CD4-positive, alpha-beta T cell treated with Interleukin-12 subunit alpha and Interleukin-12 subunit beta, for 1 hour (primary cell): Measurements from ENCODE around the gene IL1R2.

Source experiments
- DNase-seq: peaks from one replicate; pipeline ENCODE4 v3.0.0-alpha.2; 2020

Gene IL1R2

GRCh38 chr2:102044967-102045489 is 53.3 kb downstream of the IL1R2 start:
- no peak for DNase-seq

GRCh38 chr2:102045697-102046096 is 53.9 kb downstream of the IL1R2 start:
- DNase-seq, result no peak

- DNase-seq, result no peak
Observed at GRCh38 chr2:102046135-102046986, 54.6 kb downstream of the IL1R2 start.

- no peak for DNase-seq
Observed at GRCh38 chr2:102048465-102048864, 56.7 kb downstream of the IL1R2 start.

- DNase-seq, result no peak
Observed at GRCh38 chr2:102049756-102050443, 58.1 kb downstream of the IL1R2 start.

GRCh38 chr2:102050854-102051391 is 59.2 kb downstream of the IL1R2 start:
- no peak for DNase-seq

- no peak for DNase-seq
Observed at GRCh38 chr2:102051692-102052277, 60.0 kb downstream of the IL1R2 start.

GRCh38 chr2:102052365-102052764 is 60.6 kb downstream of the IL1R2 start:
- no peak for DNase-seq

GRCh38 chr2:102053096-102053495 is 61.3 kb downstream of the IL1R2 start:
- DNase-seq, result no peak

GRCh38 chr2:102055346-102055990 is 63.7 kb downstream of the IL1R2 start:
- no peak for DNase-seq

- DNase-seq, result no peak
Observed at GRCh38 chr2:102056079-102056581, 64.4 kb downstream of the IL1R2 start.

- DNase-seq, result no peak
Observed at GRCh38 chr2:102057502-102058292, 65.9 kb downstream of the IL1R2 start.

- no peak for DNase-seq
Observed at GRCh38 chr2:102058293-102058833, 66.6 kb downstream of the IL1R2 start.

- no peak for DNase-seq
Observed at GRCh38 chr2:102059151-102059550, 67.4 kb downstream of the IL1R2 start.

GRCh38 chr2:102060047-102060446 is 68.3 kb downstream of the IL1R2 start:
- no peak for DNase-seq

- no peak for DNase-seq
Observed at GRCh38 chr2:102060792-102061191, 69.0 kb downstream of the IL1R2 start.

GRCh38 chr2:102061286-102061699 is 69.5 kb downstream of the IL1R2 start:
- no peak for DNase-seq

- no peak for DNase-seq
Observed at GRCh38 chr2:102061962-102062795, 70.4 kb downstream of the IL1R2 start.

GRCh38 chr2:102062802-102063201 is 71.0 kb downstream of the IL1R2 start:
- no peak for DNase-seq

- no peak for DNase-seq
Observed at GRCh38 chr2:102063487-102063911, 71.7 kb downstream of the IL1R2 start.
